ENCODE measurements around the gene PXDN.
"Not testable (repeated sequence)": the region's sequence is repeated elsewhere in the genome, so short reads cannot be mapped to it uniquely, and the experiment has no call there.

Gene PXDN

GRCh38 chr2:1694371-1695271 lies 49.7 kb downstream of the PXDN start:
- no peak overlapping the region for H3K27ac ChIP-seq
- no peak overlapping the region for H3K4me3 ChIP-seq

- Histone ChIP-seq H3K27ac (no peak overlapping the region), H3K4me3 (no peak overlapping the region)
These were observed 50.6 kb downstream of the PXDN start for GRCh38 chr2:1693723-1694122.

DNA sequence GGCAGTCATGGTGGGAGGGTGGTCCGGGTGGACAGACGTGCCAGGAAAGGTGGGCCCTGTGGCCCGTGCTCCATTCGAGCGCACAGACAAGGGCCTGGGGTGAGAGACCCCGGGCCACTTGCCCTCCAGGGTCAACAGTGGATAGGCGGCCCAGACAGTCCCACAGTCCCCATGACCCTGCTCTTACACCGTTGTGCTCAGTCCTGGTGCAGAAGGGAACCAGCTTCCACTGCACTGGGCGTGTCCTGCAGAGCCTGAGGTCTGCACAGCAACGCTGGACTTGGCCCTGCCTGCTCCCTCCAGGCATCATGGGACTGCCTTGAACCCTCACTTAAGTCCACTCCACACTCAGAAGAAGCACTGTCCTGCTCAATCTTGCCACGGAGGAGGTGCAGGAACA lies 52.0 kb downstream of the PXDN start:
- H3K4me3 ChIP-seq, result no peak overlapping the region
- no peak overlapping the region for H3K27ac ChIP-seq

DNA sequence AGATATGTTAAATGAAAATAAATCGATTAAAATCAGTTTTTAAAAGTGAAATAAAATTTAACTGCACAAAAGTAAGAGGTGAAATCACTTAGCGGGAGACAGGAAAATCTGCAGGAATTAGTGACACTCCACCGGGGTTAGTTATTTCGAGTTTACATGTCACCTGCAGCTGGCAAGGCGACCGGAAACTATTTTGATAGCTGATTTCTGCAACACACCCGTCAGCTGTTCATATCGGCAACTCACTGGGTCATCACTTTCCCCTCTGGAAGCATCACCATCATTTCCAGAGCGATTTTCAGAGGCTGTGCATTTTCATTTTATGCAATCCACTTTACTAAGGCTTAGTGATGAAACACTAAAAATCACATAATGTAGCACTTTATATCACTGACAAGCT lies 52.9 kb downstream of the PXDN start:
- no peak overlapping the region for H3K27ac ChIP-seq

GRCh38 chr2:1690056-1690775 lies 54.1 kb downstream of the PXDN start:
- no peak overlapping the region for H3K27ac ChIP-seq
- no peak overlapping the region for H3K4me3 ChIP-seq

More for the DNA sequence above, 52.9 kb downstream of the PXDN start:
- no peak overlapping the region for H3K4me3 ChIP-seq

DNA sequence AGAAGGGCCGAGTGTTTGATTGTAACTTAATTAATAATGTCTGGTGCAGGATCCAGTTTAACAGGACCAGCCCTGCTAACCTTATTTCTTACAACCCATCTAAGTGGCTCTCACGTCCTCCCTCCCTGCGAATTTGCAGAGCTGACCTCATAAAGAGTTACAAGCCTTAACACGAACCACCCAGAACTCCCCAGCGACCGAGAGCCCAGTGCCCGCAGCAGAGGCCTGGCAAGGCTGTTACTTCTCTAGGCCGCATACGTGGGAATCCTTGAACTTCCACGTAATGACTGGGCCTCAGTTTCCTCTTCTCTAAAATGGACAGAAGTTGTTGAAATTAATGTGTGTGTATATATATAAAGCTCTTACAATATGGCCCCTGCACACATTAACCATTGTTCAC lies 55.5 kb downstream of the PXDN start:
- no peak overlapping the region for H3K27ac ChIP-seq

DNA sequence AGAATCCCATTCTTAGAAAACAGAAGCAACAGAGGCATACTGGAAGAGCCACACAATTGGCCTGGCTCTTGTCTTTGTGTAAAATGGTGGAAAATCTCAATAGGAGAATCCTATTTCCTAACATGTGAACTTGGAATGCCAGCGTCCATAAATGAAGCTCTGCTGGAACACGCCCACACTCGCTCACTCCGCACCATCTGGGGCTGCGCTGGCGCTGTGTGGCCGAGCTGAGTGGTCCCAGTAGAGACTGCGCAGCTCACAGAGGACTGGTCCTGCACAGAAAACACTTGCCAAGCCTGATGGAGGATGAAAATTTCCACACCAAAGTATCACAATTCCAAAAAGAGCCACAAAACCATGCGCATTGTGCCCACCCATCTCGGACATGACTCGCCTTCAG lies 56.2 kb downstream of the PXDN start:
- Histone ChIP-seq H3K27ac (no peak overlapping the region), H3K4me3 (no peak overlapping the region)

More for the DNA sequence above, 55.5 kb downstream of the PXDN start:
- no peak overlapping the region for H3K4me3 ChIP-seq

DNA sequence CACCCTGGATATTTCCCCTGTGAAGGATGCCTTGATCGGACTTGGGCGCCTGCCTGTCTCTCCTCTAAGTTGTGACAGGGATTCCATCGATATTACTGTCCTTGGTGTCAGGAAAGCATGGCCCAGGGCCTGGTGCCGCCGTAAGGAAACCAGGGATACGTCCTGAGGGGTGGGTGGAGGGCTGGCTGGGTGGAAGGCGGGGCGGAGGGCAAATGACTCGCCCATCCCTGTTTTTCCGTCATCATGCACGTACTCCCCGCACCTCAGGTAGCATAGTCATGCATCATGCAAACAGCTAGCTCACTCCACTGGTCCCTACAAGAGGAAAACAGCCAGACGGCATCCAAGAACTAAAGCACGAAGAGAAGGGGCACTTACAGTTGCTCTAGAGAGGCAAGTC lies 57.1 kb downstream of the PXDN start:
- no peak overlapping the region for H3K27ac ChIP-seq
- H3K4me3 ChIP-seq, result no peak overlapping the region

GRCh38 chr2:1686784-1687105 lies 57.6 kb downstream of the PXDN start:
- Histone ChIP-seq H3K4me3 (no peak overlapping the region), H3K27ac (no peak overlapping the region)

GRCh38 chr2:1685957-1686783 lies 58.1 kb downstream of the PXDN start:
- no peak overlapping the region for H3K27ac ChIP-seq
- H3K4me3 ChIP-seq, result no peak overlapping the region

DNA sequence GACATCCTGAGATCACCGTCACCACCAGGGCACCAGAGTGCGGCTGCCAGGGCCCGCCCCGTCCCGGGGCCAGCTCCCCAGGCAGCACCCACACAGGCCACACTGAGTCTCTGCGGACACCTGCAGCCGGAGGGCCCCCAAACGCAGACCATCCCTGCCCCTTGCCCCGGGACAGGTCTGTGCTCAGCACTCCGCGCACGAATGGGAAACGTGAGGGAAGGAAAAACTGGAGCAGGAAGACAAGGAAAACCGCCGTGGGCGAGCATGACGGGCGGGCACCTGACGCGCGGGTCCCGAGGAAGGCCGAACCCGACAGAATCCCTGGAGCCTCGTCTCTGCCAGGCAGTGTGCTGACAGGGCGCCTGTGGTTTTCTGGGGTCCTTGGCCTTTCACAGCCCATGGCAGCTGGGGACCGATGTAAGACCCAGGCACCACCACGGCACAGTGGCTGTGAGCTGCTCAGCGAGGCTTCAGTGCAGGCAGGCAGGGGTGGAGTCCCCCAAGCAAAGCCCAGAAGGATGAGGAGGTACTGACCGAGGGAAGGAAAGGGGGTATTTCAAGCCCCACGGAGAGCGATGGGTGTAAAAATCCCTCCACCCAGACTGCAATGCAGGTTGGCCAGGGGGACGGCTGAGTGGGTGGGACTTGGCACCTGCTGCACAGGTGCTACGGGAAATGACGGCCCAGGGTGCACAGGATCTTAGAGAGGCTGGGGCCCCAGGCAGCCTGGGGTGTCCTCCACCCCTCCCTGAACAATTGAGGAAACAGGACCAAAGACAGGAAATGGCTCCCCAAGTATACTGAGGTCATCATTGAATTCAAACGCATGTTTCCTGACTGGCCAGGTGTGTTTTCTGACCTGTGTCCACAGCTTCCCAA lies 59.0 kb downstream of the PXDN start:
- Histone ChIP-seq H3K4me3 (no peak overlapping the region), H3K27ac (no peak overlapping the region)

- Histone ChIP-seq H3K4me3 (no peak overlapping the region), H3K27ac (no peak overlapping the region)
These were observed 61.0 kb downstream of the PXDN start for GRCh38 chr2:1683297-1683696.

GRCh38 chr2:1682181-1682440 lies 62.2 kb downstream of the PXDN start:
- no peak overlapping the region for H3K27ac ChIP-seq
- no peak overlapping the region for H3K4me3 ChIP-seq

GRCh38 chr2:1681323-1682180 lies 62.8 kb downstream of the PXDN start:
- H3K27ac ChIP-seq, result no peak overlapping the region

GRCh38 chr2:1681017-1681318 lies 63.3 kb downstream of the PXDN start:
- Histone ChIP-seq H3K27ac (no peak overlapping the region), H3K4me3 (no peak overlapping the region)

More at GRCh38 chr2:1681323-1682180, 62.8 kb downstream of the PXDN start:
- H3K4me3 ChIP-seq, result no peak overlapping the region

GRCh38 chr2:1680222-1681016 lies 63.9 kb downstream of the PXDN start:
- H3K4me3 ChIP-seq, result no peak overlapping the region
- H3K27ac ChIP-seq, result no peak overlapping the region

DNA sequence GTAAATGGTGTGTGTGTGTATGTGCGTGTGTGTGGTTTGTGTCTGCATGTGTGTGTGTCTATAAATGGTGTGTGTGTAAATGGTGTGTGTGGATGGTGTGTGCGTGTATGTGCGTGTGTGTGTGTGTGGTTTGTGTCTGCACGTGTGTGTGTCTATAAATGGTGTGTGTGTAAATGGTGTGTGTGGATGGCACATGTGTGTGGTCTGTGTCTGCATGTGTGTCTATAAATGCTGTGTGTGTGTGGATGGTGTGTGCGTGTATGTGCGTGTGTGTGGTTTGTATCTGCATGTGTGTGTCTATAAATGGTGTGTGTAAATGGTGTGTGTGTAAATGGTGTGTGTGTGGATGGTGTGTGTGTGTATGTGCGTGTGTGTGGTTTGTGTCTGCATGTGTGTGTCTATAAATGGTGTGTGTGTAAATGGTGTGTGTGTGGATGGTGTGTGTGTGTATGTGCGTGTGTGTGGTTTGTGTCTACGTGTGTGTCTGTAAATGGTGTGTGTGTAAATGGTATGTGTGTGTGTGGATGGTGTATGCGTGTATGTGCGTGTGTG lies 64.8 kb downstream of the PXDN start:
- H3K27ac ChIP-seq, H3K4me3 ChIP-seq: not testable (repeated sequence)

DNA sequence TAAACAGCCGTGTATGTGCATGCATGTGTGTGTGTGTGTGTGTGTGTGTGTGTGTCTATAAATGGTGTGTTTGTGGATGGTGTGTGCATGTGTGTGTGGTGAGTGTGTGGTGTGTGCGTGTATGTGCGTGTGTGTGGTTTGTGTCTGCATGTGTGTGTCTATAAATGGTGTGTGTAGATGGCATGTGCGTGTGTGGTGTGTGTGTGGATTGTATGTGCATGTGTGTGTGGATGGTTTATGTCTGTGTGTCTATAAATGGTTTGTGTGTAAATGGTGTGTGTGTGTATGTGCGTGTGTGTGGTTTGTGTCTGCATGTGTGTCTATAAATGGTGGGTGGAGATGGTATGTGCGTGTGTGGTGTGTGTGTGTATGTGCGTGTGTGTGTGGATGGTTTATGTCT lies 65.2 kb downstream of the PXDN start:
- H3K4me3 ChIP-seq, H3K27ac ChIP-seq: not testable (repeated sequence)

Measured in skin epidermis (tissue), 12 donors.